Measurements from ENCODE around the gene NFS1.
"Not testable (repeated sequence)": the region's sequence is repeated elsewhere in the genome, so short reads cannot be mapped to it uniquely, and the experiment has no call there.

Gene NFS1

GRCh38 chr20:35729283-35729807 is 30.2 kb upstream of the NFS1 start:
- no peak for DNase-seq (ENCODE audit: low spot score)

- DNase-seq (ENCODE audit: low spot score), result no peak
Observed at GRCh38 chr20:35726842-35727711, 27.9 kb upstream of the NFS1 start.

GRCh38 chr20:35724321-35725230 is 25.4 kb upstream of the NFS1 start:
- DNase-seq (ENCODE audit: low spot score), result no peak

GRCh38 chr20:35723652-35724320 is 24.6 kb upstream of the NFS1 start:
- not testable (repeated sequence) for DNase-seq (ENCODE audit: low spot score)

- not testable (repeated sequence) for DNase-seq (ENCODE audit: low spot score)
Observed at GRCh38 chr20:35723275-35723639, 24.1 kb upstream of the NFS1 start.

GRCh38 chr20:35721621-35722020 is 22.5 kb upstream of the NFS1 start:
- no peak for DNase-seq (ENCODE audit: low spot score)

GRCh38 chr20:35721219-35721618 is 22.1 kb upstream of the NFS1 start:
- DNase-seq (ENCODE audit: low spot score), result no peak

GRCh38 chr20:35720165-35721123 is 21.3 kb upstream of the NFS1 start:
- DNase-seq (ENCODE audit: low spot score), result no peak

GRCh38 chr20:35719717-35720116 is 20.6 kb upstream of the NFS1 start:
- no peak for DNase-seq (ENCODE audit: low spot score)

- no peak for DNase-seq (ENCODE audit: low spot score)
Observed at GRCh38 chr20:35718972-35719635, 20.0 kb upstream of the NFS1 start.

- not testable (repeated sequence) for DNase-seq (ENCODE audit: low spot score)
Observed at GRCh38 chr20:35718321-35718720, 19.2 kb upstream of the NFS1 start.

- DNase-seq (ENCODE audit: low spot score), result no peak
Observed at GRCh38 chr20:35716330-35716729, 17.2 kb upstream of the NFS1 start.

GRCh38 chr20:35715652-35716051 is 16.5 kb upstream of the NFS1 start:
- DNase-seq (ENCODE audit: low spot score), result no peak

GRCh38 chr20:35714127-35714526 is 15.0 kb upstream of the NFS1 start:
- no peak for DNase-seq (ENCODE audit: low spot score)

- not testable (repeated sequence) for DNase-seq (ENCODE audit: low spot score)
Observed at GRCh38 chr20:35713120-35713519, 14.0 kb upstream of the NFS1 start.

GRCh38 chr20:35711588-35712209 is 12.5 kb upstream of the NFS1 start:
- DNase-seq (ENCODE audit: low spot score), result no peak

GRCh38 chr20:35710884-35711587 is 11.9 kb upstream of the NFS1 start:
- DNase-seq (ENCODE audit: low spot score), result no peak

GRCh38 chr20:35710039-35710438 is 10.9 kb upstream of the NFS1 start:
- DNase-seq (ENCODE audit: low spot score), result no peak

- no peak for DNase-seq (ENCODE audit: low spot score)
Observed at GRCh38 chr20:35709259-35709658, 10.1 kb upstream of the NFS1 start.
